Activated naive CD8-positive, alpha-beta T cell treated with anti-CD3 and anti-CD28 coated beads, Interleukin-2, amount 50 U/mL, for 24 hours (primary cell): ENCODE results near the gene ADAM12.

ENCODE experiments used
- ATAC-seq: fragments of 150-1000 bp; cut with Tn5 transposase; one replicate; pipeline ENCODE4 v1.10.0; 2021
- DNase-seq: peaks from one replicate; pipeline ENCODE4 v3.0.0; 2021
- H3K27ac Mint-ChIP-seq: one replicate; pipeline ENCODE4 v1.8.0; 2021; ENCODE audit warnings: mild to moderate bottlenecking, mixed read lengths
- H3K27me3 Mint-ChIP-seq: one replicate; pipeline ENCODE4 v1.8.0; 2021; ENCODE audit warnings: mixed read lengths
- H3K36me3 Mint-ChIP-seq: one replicate; pipeline ENCODE4 v1.8.0; 2021; ENCODE audit warnings: low read depth, mixed read lengths
- H3K4me1 Mint-ChIP-seq: one replicate; pipeline ENCODE4 v1.8.0; 2021; ENCODE audit warnings: mixed read lengths
- H3K4me3 Mint-ChIP-seq: one replicate; pipeline ENCODE4 v1.8.0; 2021; ENCODE audit warnings: mild to moderate bottlenecking, moderate library complexity, mixed read lengths
- H3K9me3 Mint-ChIP-seq: one replicate; pipeline ENCODE4 v1.8.0; 2021; ENCODE audit warnings: mixed read lengths

ADAM12 gene

GRCh38 chr10:126288547-126289493, 99.5 kb downstream of the ADAM12 start:
- H3K27ac Mint-ChIP-seq, result no peak overlapping the region
- no peaks in the 10 kb centered on the region for H3K9me3 Mint-ChIP-seq
- no peak for DNase-seq
- H3K4me3 Mint-ChIP-seq, result no peak overlapping the region
- H3K27me3 Mint-ChIP-seq, result peaks cover 2% of the 10 kb centered on the region
- no peaks in the 10 kb centered on the region for H3K36me3 Mint-ChIP-seq
- no peak for ATAC-seq
- H3K4me1 Mint-ChIP-seq, result no peaks in the 10 kb centered on the region

GRCh38 chr10:126286256-126286780, 102.0 kb downstream of the ADAM12 start:
- DNase-seq (no peak), ATAC-seq (no peak)
- Mint-ChIP-seq H3K4me3 (no peak overlapping the region), H3K27ac (no peak overlapping the region), H3K36me3 (no peaks in the 10 kb centered on the region), H3K4me1 (no peaks in the 10 kb centered on the region), H3K9me3 (no peaks in the 10 kb centered on the region), H3K27me3 (peaks cover 2% of the 10 kb centered on the region)

- ATAC-seq, result no peak
- Mint-ChIP-seq H3K36me3 (no peaks in the 10 kb centered on the region), H3K4me3 (no peak overlapping the region), H3K9me3 (no peaks in the 10 kb centered on the region), H3K27me3 (peaks cover 2% of the 10 kb centered on the region), H3K4me1 (no peaks in the 10 kb centered on the region), H3K27ac (no peak overlapping the region)
- DNase-seq, result no peak
These were observed 105.0 kb downstream of the ADAM12 start for GRCh38 chr10:126283307-126283706.

- Mint-ChIP-seq H3K27me3 (no peaks in the 10 kb centered on the region), H3K4me1 (no peaks in the 10 kb centered on the region), H3K9me3 (no peaks in the 10 kb centered on the region), H3K27ac (no peak overlapping the region), H3K4me3 (no peak overlapping the region), H3K36me3 (no peaks in the 10 kb centered on the region)
- DNase-seq (no peak), ATAC-seq (no peak)
These were observed 109.4 kb downstream of the ADAM12 start for GRCh38 chr10:126278851-126279250.

GRCh38 chr10:126277181-126277580, 111.1 kb downstream of the ADAM12 start:
- H3K4me1 Mint-ChIP-seq, result no peaks in the 10 kb centered on the region

GRCh38 chr10:126272526-126272925, 115.8 kb downstream of the ADAM12 start:
- Mint-ChIP-seq H3K36me3 (no peaks in the 10 kb centered on the region), H3K9me3 (peaks cover 4% of the 10 kb centered on the region), H3K27ac (no peak overlapping the region), H3K4me1 (no peaks in the 10 kb centered on the region), H3K4me3 (no peak overlapping the region), H3K27me3 (no peaks in the 10 kb centered on the region)
- DNase-seq, result no peak
- ATAC-seq, result no peak

More at GRCh38 chr10:126277181-126277580, 111.1 kb downstream of the ADAM12 start:
- no peaks in the 10 kb centered on the region for H3K36me3 Mint-ChIP-seq
- H3K27ac Mint-ChIP-seq, result no peak overlapping the region
- DNase-seq (no peak), ATAC-seq (no peak)
- no peaks in the 10 kb centered on the region for H3K27me3 Mint-ChIP-seq
- H3K4me3 Mint-ChIP-seq, result no peak overlapping the region
- H3K9me3 Mint-ChIP-seq, result no peaks in the 10 kb centered on the region

- DNase-seq (no peak), ATAC-seq (no peak)
- no peaks in the 10 kb centered on the region for H3K36me3 Mint-ChIP-seq
- no peaks in the 10 kb centered on the region for H3K4me1 Mint-ChIP-seq
- H3K27ac Mint-ChIP-seq, result no peak overlapping the region
- no peak overlapping the region for H3K4me3 Mint-ChIP-seq
- H3K27me3 Mint-ChIP-seq, result no peaks in the 10 kb centered on the region
- peaks cover 10% of the 10 kb centered on the region for H3K9me3 Mint-ChIP-seq
These were observed 118.2 kb downstream of the ADAM12 start for GRCh38 chr10:126270111-126270510.

- ATAC-seq, result no peak
- H3K4me3 Mint-ChIP-seq, result no peak overlapping the region
- H3K27ac Mint-ChIP-seq, result no peak overlapping the region
- H3K9me3 Mint-ChIP-seq, result peaks cover 10% of the 10 kb centered on the region
- no peaks in the 10 kb centered on the region for H3K36me3 Mint-ChIP-seq
- no peaks in the 10 kb centered on the region for H3K27me3 Mint-ChIP-seq
- no peaks in the 10 kb centered on the region for H3K4me1 Mint-ChIP-seq
- no peak for DNase-seq
These were observed 120.0 kb downstream of the ADAM12 start for GRCh38 chr10:126268013-126268920.

- H3K27ac Mint-ChIP-seq, result no peak overlapping the region
- no peaks in the 10 kb centered on the region for H3K36me3 Mint-ChIP-seq
- no peaks in the 10 kb centered on the region for H3K27me3 Mint-ChIP-seq
- no peaks in the 10 kb centered on the region for H3K4me1 Mint-ChIP-seq
- ATAC-seq (no peak), DNase-seq (no peak)
- peaks cover 6% of the 10 kb centered on the region for H3K9me3 Mint-ChIP-seq
- no peak overlapping the region for H3K4me3 Mint-ChIP-seq
These were observed 123.9 kb downstream of the ADAM12 start for GRCh38 chr10:126264102-126265018.

GRCh38 chr10:126263006-126263676, 125.1 kb downstream of the ADAM12 start:
- DNase-seq (no peak), ATAC-seq (no peak)
- Mint-ChIP-seq H3K36me3 (no peaks in the 10 kb centered on the region), H3K27me3 (no peaks in the 10 kb centered on the region), H3K4me3 (no peak overlapping the region), H3K4me1 (no peaks in the 10 kb centered on the region), H3K27ac (no peak overlapping the region), H3K9me3 (peaks cover 6% of the 10 kb centered on the region)

GRCh38 chr10:126262233-126262838, 125.9 kb downstream of the ADAM12 start:
- no peak overlapping the region for H3K4me3 Mint-ChIP-seq
- H3K27ac Mint-ChIP-seq, result no peak overlapping the region
- no peaks in the 10 kb centered on the region for H3K4me1 Mint-ChIP-seq
- DNase-seq (no peak), ATAC-seq (no peak)
- peaks cover 6% of the 10 kb centered on the region for H3K9me3 Mint-ChIP-seq
- H3K27me3 Mint-ChIP-seq, result no peaks in the 10 kb centered on the region
- H3K36me3 Mint-ChIP-seq, result no peaks in the 10 kb centered on the region

- no peaks in the 10 kb centered on the region for H3K4me1 Mint-ChIP-seq
- no peaks in the 10 kb centered on the region for H3K36me3 Mint-ChIP-seq
- ATAC-seq (no peak), DNase-seq (no peak)
- H3K27me3 Mint-ChIP-seq, result no peaks in the 10 kb centered on the region
- no peaks in the 10 kb centered on the region for H3K9me3 Mint-ChIP-seq
- no peak overlapping the region for H3K27ac Mint-ChIP-seq
- no peak overlapping the region for H3K4me3 Mint-ChIP-seq
These were observed 128.4 kb downstream of the ADAM12 start for GRCh38 chr10:126259760-126260479.

- H3K4me1 Mint-ChIP-seq, result no peaks in the 10 kb centered on the region
- H3K9me3 Mint-ChIP-seq, result peaks cover 4% of the 10 kb centered on the region
- no peak overlapping the region for H3K27ac Mint-ChIP-seq
- no peaks in the 10 kb centered on the region for H3K36me3 Mint-ChIP-seq
- ATAC-seq (no peak), DNase-seq (no peak)
- no peaks in the 10 kb centered on the region for H3K27me3 Mint-ChIP-seq
- no peak overlapping the region for H3K4me3 Mint-ChIP-seq
These were observed 131.4 kb downstream of the ADAM12 start for GRCh38 chr10:126256864-126257263.
